ENCODE data around the gene ELOA. TPM values are rescaled to one million over a fixed set of nuclear protein-coding genes. Genes with fewer than 3 reads are reported as not detected.
A peak's percentile ranks its signal among the peaks of the same experiment; 100 is the strongest.

Gene ELOA
- total RNA-seq, 1 donor from 2014 or later: 29.1 TPM

DNA sequence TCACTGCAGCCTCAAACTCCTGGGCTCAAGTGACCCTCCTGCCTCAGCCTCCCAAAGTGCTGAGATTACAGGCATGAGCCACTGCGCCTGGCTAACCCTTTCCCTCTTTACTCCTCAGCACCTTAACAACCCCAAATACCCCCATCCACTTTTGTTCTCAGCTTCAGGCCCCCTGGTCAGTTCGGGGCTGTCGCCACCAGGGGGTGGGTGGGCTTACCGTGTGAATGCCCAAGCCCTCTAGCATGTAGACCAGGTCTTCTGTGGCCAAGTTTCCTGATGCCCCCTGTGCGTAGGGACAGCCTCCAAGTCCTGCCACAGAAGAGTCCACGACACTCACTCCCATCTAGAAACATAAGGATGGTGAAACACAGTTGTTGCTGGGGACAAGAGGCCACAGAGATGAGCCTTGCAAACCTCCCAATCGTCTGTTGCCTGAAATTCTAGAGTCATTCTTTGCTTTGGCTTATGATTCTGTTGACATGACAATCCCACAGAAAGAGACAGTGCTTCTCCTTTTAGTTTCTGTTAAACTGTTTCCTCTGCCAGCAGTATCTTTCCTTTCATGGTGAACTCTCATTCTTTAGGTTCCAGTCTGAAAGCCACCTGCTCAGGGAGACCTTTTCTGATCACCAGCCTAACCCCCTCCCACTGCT lies 61.0 kb downstream of the ELOA start:
- Mint-ChIP-seq H3K9me3 (no peaks in the 10 kb centered on the region), H3K36me3 (peaks cover 5% of the 10 kb centered on the region), H3K27ac (no peak overlapping the region), H3K4me1 (peaks cover 9% of the 10 kb centered on the region), H3K4me3 (no peak overlapping the region), H3K27me3 (ENCODE audit: insufficient read depth, low read depth) (peaks cover 8% of the 10 kb centered on the region)
- H3F3A ChIP-seq (ENCODE audit: low read depth): peaks cover 23% of the 10 kb centered on the region
- H3K79me2 ChIP-seq (ENCODE audit: low read depth): no peaks in the 10 kb centered on the region
- no peaks in the 10 kb centered on the region for H3K36me3 ChIP-seq
- H3K27ac ChIP-seq: no peak overlapping the region
- no peak overlapping the region for H3K4me3 ChIP-seq
- H2AFZ ChIP-seq (replicated peaks): no peak overlapping the region
- H3K4me2 ChIP-seq: no peak overlapping the region
- no peak for DNase-seq (ENCODE audit: low spot score)
- TF ChIP-seq EZH2 (IDR thresholded peaks at IDR 0.05): no peak
- TF ChIP-seq EZH2phosphoT487 (IDR thresholded peaks at IDR 0.05): no peak
- H3K27me3 ChIP-seq: peaks cover 16% of the 10 kb centered on the region
- H3K9me3 ChIP-seq (ENCODE audit: low read depth): no peaks in the 10 kb centered on the region
- peaks cover 4% of the 10 kb centered on the region for H3K4me1 ChIP-seq
- peaks cover 5% of the 10 kb centered on the region for H4K20me1 ChIP-seq (ENCODE audit: low read depth)
- no peak overlapping the region for H3K9ac ChIP-seq

DNA sequence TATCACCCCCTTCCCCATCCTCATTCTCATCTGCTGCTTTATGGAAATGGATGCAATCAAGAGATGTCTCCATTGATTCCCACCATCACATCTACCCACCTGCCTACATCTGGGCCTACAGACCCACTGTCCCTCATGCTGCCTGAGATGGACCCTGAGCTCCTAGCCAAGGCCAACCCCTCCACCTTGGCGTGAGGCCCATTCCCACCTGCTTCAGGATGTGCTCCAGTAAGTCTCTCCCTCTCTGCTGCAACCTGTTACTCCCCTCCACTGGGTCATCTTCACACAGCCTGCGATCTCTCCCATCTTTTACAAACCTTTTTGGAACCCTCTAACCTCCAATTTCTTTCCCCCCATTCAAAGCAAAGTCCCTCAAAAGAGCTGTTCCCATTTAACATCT lies 61.8 kb downstream of the ELOA start:
- peaks cover 6% of the 10 kb centered on the region for H3K4me1 Mint-ChIP-seq
- H3K36me3 Mint-ChIP-seq: peaks cover 5% of the 10 kb centered on the region
- Histone ChIP-seq H2AFZ (replicated peaks) (no peak overlapping the region), H3K79me2 (ENCODE audit: low read depth) (no peaks in the 10 kb centered on the region), H3K27me3 (peaks cover 16% of the 10 kb centered on the region), H3F3A (ENCODE audit: low read depth) (peaks cover 22% of the 10 kb centered on the region), H3K4me2 (no peak overlapping the region), H3K9me3 (ENCODE audit: low read depth) (no peaks in the 10 kb centered on the region), H3K9ac (no peak overlapping the region), H3K4me1 (no peaks in the 10 kb centered on the region), H3K4me3 (no peak overlapping the region), H3K36me3 (no peaks in the 10 kb centered on the region), H4K20me1 (ENCODE audit: low read depth) (no peaks in the 10 kb centered on the region), H3K27ac (no peak overlapping the region)
- DNase-seq (ENCODE audit: low spot score): no peak
- H3K4me3 Mint-ChIP-seq: no peak overlapping the region
- H3K27me3 Mint-ChIP-seq (ENCODE audit: insufficient read depth, low read depth): peaks cover 6% of the 10 kb centered on the region
- H3K9me3 Mint-ChIP-seq: no peaks in the 10 kb centered on the region
- no peak overlapping the region for H3K27ac Mint-ChIP-seq
- TF ChIP-seq EZH2phosphoT487 (IDR thresholded peaks at IDR 0.05) (no peak), EZH2 (IDR thresholded peaks at IDR 0.05) (no peak)
- TF ChIP-seq, protein P1, sequence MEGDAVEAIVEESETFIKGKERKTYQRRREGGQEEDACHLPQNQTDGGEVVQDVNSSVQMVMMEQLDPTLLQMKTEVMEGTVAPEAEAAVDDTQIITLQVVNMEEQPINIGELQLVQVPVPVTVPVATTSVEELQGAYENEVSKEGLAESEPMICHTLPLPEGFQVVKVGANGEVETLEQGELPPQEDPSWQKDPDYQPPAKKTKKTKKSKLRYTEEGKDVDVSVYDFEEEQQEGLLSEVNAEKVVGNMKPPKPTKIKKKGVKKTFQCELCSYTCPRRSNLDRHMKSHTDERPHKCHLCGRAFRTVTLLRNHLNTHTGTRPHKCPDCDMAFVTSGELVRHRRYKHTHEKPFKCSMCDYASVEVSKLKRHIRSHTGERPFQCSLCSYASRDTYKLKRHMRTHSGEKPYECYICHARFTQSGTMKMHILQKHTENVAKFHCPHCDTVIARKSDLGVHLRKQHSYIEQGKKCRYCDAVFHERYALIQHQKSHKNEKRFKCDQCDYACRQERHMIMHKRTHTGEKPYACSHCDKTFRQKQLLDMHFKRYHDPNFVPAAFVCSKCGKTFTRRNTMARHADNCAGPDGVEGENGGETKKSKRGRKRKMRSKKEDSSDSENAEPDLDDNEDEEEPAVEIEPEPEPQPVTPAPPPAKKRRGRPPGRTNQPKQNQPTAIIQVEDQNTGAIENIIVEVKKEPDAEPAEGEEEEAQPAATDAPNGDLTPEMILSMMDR (IDR thresholded peaks at IDR 0.05): no peak

DNA sequence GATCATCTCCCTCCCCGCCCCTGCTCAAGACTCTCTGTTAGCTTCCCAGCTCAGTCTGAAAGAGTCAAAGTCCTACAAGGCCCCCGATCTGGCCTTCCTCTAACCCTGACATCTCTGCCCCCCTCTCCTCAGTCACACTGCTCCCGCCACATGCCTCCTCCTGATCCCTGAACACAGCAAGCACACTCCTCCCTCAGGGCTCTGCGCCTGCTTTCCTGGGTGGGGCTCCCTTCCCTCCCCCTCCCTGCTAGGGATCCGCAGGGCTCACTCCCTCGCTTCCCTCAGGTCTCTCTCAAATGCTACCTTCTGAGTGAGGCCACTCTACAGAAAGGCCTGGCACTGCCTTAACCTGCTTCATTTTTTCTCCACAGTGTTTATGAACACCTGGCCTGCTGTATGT lies 63.0 kb downstream of the ELOA start:
- no peak overlapping the region for H3K9ac ChIP-seq

DNA sequence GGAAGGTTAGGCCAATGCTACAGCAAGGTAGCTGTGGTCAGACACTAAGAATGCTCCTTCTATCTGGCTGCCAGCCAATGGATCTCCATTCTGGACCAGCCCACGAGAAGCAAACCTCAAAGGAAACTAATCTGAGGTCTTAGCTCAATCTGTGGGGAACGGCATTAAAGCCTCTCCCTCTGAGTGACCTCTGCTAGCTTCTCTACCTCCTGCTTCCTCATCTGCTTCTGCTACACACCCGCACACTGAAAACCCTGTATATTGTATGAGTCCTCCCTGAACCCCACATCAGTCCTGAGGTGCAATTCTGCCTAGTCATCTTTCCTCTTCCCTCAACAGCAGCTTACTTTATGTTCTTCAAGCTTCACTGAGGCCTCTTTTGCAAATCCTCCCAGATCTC lies 64.2 kb downstream of the ELOA start:
- no peak overlapping the region for H3K4me2 ChIP-seq
- H3K9me3 Mint-ChIP-seq: no peaks in the 10 kb centered on the region
- TF ChIP-seq EZH2 (IDR thresholded peaks at IDR 0.05): no peak
- TF ChIP-seq EZH2phosphoT487 (IDR thresholded peaks at IDR 0.05): no peak
- TF ChIP-seq, protein P1 (IDR thresholded peaks at IDR 0.05): no peak
- H3K27ac ChIP-seq: no peak overlapping the region
- H3K9ac ChIP-seq: no peak overlapping the region
- no peaks in the 10 kb centered on the region for H3K9me3 ChIP-seq (ENCODE audit: low read depth)
- H3K36me3 ChIP-seq: no peaks in the 10 kb centered on the region
- H3K36me3 Mint-ChIP-seq: peaks cover 8% of the 10 kb centered on the region
- H3K79me2 ChIP-seq (ENCODE audit: low read depth): no peaks in the 10 kb centered on the region
- no peaks in the 10 kb centered on the region for H3K4me1 Mint-ChIP-seq
- H3K4me3 ChIP-seq: no peak overlapping the region
- peaks cover 3% of the 10 kb centered on the region for H3K27me3 Mint-ChIP-seq (ENCODE audit: insufficient read depth, low read depth)
- no peaks in the 10 kb centered on the region for H4K20me1 ChIP-seq (ENCODE audit: low read depth)
- H3K27me3 ChIP-seq: no peaks in the 10 kb centered on the region
- H3K4me3 Mint-ChIP-seq: no peak overlapping the region
- H3K27ac Mint-ChIP-seq: peak overlapping the region; percentile 30
- no peak overlapping the region for H2AFZ ChIP-seq (replicated peaks)
- H3F3A ChIP-seq (ENCODE audit: low read depth): peaks cover 2% of the 10 kb centered on the region
- DNase-seq (ENCODE audit: low spot score): no peak
- H3K4me1 ChIP-seq: no peaks in the 10 kb centered on the region

More for the DNA sequence above, 63.0 kb downstream of the ELOA start:
- Mint-ChIP-seq H3K36me3 (peaks cover 5% of the 10 kb centered on the region), H3K4me3 (no peak overlapping the region), H3K27ac (peak overlapping the region; percentile 33), H3K4me1 (peaks cover 3% of the 10 kb centered on the region), H3K9me3 (no peaks in the 10 kb centered on the region), H3K27me3 (ENCODE audit: insufficient read depth, low read depth) (peaks cover 4% of the 10 kb centered on the region)
- H3F3A ChIP-seq (ENCODE audit: low read depth): peaks cover 13% of the 10 kb centered on the region
- H3K4me1 ChIP-seq: no peaks in the 10 kb centered on the region
- H3K4me3 ChIP-seq: no peak overlapping the region
- H3K27ac ChIP-seq: no peak overlapping the region
- no peaks in the 10 kb centered on the region for H3K36me3 ChIP-seq
- H3K79me2 ChIP-seq (ENCODE audit: low read depth): no peaks in the 10 kb centered on the region
- H3K27me3 ChIP-seq: peaks cover 11% of the 10 kb centered on the region
- H2AFZ ChIP-seq (replicated peaks): no peak overlapping the region
- H4K20me1 ChIP-seq (ENCODE audit: low read depth): no peaks in the 10 kb centered on the region
- no peak overlapping the region for H3K4me2 ChIP-seq
- no peak for DNase-seq (ENCODE audit: low spot score)
- H3K9me3 ChIP-seq (ENCODE audit: low read depth): no peaks in the 10 kb centered on the region
- TF ChIP-seq, protein P1 (IDR thresholded peaks at IDR 0.05): no peak
- TF ChIP-seq EZH2phosphoT487 (IDR thresholded peaks at IDR 0.05): no peak
- TF ChIP-seq EZH2 (IDR thresholded peaks at IDR 0.05): no peak
